CD4-positive, alpha-beta T cell (primary cell): Measurements from ENCODE around the gene SPSB1. TPM values are rescaled to one million over a fixed set of nuclear protein-coding genes. Genes with fewer than 3 reads are reported as not detected.

Source experiments
- ATAC-seq: fragments of 200-7000 bp; cut with Tn5 transposase; one replicate; pipeline ENCODE4 v1.10.0; 2022; ENCODE audit warnings: mild to moderate bottlenecking; ENCODE audit not compliant: poor library complexity
- CTCF ChIA-PET: fragments of 350-600 bp; sonication (Branson Sonifier 250); formaldehyde crosslinking; loops from one replicate; lab custom pipeline; 2021; ENCODE audit warnings: antibody characterized with exemption, inconsistent platforms; lab: Charles Lee
- POLR2A ChIA-PET: fragments of 350-600 bp; sonication (Branson Sonifier 250); formaldehyde crosslinking; loops from one replicate; lab custom pipeline; 2021; ENCODE audit warnings: antibody characterized with exemption, inconsistent platforms; lab: Charles Lee
- DNase-seq, 14 experiments: peaks; one replicate each; pipeline ENCODE4 v3.0.0-alpha.2; 2013 to 2020; ENCODE audit warnings: mixed read lengths in 2 of 14
- H3K27ac ChIP-seq, 2 donors: one replicate each; pipeline versions ENCODE4 v1.5.1 to v1.7.0; 2013; ENCODE audit warnings: low read length in 2 of 2, low read depth in 1 of 2, mild to moderate bottlenecking in 1 of 2
- H3K27me3 ChIP-seq, 2 experiments: 1 replicate in 1 of 2; 2 replicates in 1 of 2; pipeline versions ENCODE4 v1.6.1 to v1.7.0; 2013; ENCODE audit warnings: low read length in 2 of 2, control low read depth in 1 of 2, mild to moderate bottlenecking in 1 of 2, moderate library complexity in 1 of 2; ENCODE audit not compliant: insufficient read depth in 2 of 2, control insufficient read depth in 1 of 2
- H3K36me3 ChIP-seq: one replicate; pipeline ENCODE4 v1.6.1; 2013; ENCODE audit warnings: low read length, control low read depth; ENCODE audit not compliant: insufficient read depth
- H3K4me1 ChIP-seq: one replicate; pipeline ENCODE4 v1.6.1; 2013; ENCODE audit warnings: low read length, control low read depth; ENCODE audit not compliant: insufficient read depth
- H3K4me3 ChIP-seq: one replicate; pipeline ENCODE4 v1.5.1; 2013; ENCODE audit warnings: mild to moderate bottlenecking, low read length, moderate library complexity
- H3K9me3 ChIP-seq, 2 experiments: 1 replicate in 1 of 2; 2 replicates in 1 of 2; pipeline versions ENCODE4 v1.6.1 to v1.7.0; 2013; ENCODE audit warnings: low read length in 2 of 2, mild to moderate bottlenecking in 2 of 2, control low read depth in 1 of 2, moderate library complexity in 1 of 2; ENCODE audit not compliant: control insufficient read depth in 1 of 2, insufficient read depth in 1 of 2
- H3K27ac Mint-ChIP-seq: one replicate; pipeline ENCODE4 v1.8.0; 2020; ENCODE audit warnings: mixed read lengths
- H3K27me3 Mint-ChIP-seq: one replicate; pipeline ENCODE4 v1.8.0; 2021; ENCODE audit warnings: mixed read lengths
- H3K36me3 Mint-ChIP-seq: one replicate; pipeline ENCODE4 v1.8.0; 2021; ENCODE audit warnings: low read depth, mixed read lengths
- H3K4me1 Mint-ChIP-seq: one replicate; pipeline ENCODE4 v1.8.0; 2021; ENCODE audit warnings: low read depth, mixed read lengths
- H3K4me3 Mint-ChIP-seq: one replicate; pipeline ENCODE4 v1.8.0; 2020; ENCODE audit warnings: mild to moderate bottlenecking, mixed read lengths
- H3K9me3 Mint-ChIP-seq: one replicate; pipeline ENCODE4 v1.8.0; 2020; ENCODE audit warnings: mixed read lengths
- intact Hi-C, 2 experiments: fragments of 100-400 bp; cut with DNase I in 1 of 2; cut with micrococcal nuclease in 1 of 2; formaldehyde crosslinking; loops; one replicate each; pipeline versions ENCODE4 v1.15.1 to v1.9.0; 2023 to 2025; cut with DNase I, micrococcal nuclease
- total RNA-seq, 174 experiments: library from RNA in 2 of 174; stranded (reverse) in 2 of 174; gene quantifications; one replicate each; pipeline ENCODE4 v1.2.3 and lab custom pipeline; 2021 to 2026
- TF ChIP-seq, protein P1 (sequence below): fragments of 200-600 bp; IDR thresholded peaks from one replicate; pipeline ENCODE4 v1.8.0; 2022; ENCODE audit warnings: antibody characterized with exemption, mild to moderate bottlenecking

SPSB1 gene
- total RNA-seq, 2 experiments from 2014 or later = 1.9 to 2.3 TPM

DNA sequence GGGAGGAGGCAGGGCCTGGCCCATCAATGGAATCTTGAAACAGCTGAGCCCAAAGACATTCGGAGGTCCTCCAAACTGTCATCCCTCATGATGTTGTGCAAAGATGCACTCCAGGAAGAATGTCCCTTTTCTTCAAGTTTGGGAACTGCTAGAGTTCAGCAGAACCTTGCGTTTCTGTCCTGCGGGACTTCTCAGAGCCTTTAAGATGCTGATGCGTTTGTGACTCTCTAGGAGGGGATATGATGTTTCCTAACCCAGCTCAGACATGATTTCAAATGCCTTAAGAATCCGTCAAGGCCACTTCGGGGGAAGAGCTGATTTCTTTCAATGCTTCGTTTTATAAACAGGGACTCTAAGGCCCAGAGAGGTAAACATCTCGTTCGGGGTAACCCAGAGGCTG is 35.5 kb downstream of the SPSB1 start:
- no peaks in the 10 kb centered on the region for H3K36me3 Mint-ChIP-seq
- TF ChIP-seq, protein P1, sequence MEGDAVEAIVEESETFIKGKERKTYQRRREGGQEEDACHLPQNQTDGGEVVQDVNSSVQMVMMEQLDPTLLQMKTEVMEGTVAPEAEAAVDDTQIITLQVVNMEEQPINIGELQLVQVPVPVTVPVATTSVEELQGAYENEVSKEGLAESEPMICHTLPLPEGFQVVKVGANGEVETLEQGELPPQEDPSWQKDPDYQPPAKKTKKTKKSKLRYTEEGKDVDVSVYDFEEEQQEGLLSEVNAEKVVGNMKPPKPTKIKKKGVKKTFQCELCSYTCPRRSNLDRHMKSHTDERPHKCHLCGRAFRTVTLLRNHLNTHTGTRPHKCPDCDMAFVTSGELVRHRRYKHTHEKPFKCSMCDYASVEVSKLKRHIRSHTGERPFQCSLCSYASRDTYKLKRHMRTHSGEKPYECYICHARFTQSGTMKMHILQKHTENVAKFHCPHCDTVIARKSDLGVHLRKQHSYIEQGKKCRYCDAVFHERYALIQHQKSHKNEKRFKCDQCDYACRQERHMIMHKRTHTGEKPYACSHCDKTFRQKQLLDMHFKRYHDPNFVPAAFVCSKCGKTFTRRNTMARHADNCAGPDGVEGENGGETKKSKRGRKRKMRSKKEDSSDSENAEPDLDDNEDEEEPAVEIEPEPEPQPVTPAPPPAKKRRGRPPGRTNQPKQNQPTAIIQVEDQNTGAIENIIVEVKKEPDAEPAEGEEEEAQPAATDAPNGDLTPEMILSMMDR = no peak
- no peak for DNase-seq
- intact Hi-C loops = no loop called here
- Histone ChIP-seq H3K36me3 (no peaks in the 10 kb centered on the region), H3K27me3 (no peaks in the 10 kb centered on the region), H3K9me3 (no peaks in the 10 kb centered on the region), H3K4me1 (peaks cover 4% of the 10 kb centered on the region), H3K27ac (no peak overlapping the region), H3K4me3 (no peak overlapping the region)
- no peaks in the 10 kb centered on the region for H3K27me3 Mint-ChIP-seq
- H3K4me1 Mint-ChIP-seq = peaks cover 15% of the 10 kb centered on the region
- no peaks in the 10 kb centered on the region for H3K9me3 Mint-ChIP-seq
- H3K27ac Mint-ChIP-seq = no peak overlapping the region
- ATAC-seq = no peak
- no peak overlapping the region for H3K4me3 Mint-ChIP-seq
- CTCF ChIA-PET = no interaction called here
- POLR2A ChIA-PET = no interaction called here

DNA sequence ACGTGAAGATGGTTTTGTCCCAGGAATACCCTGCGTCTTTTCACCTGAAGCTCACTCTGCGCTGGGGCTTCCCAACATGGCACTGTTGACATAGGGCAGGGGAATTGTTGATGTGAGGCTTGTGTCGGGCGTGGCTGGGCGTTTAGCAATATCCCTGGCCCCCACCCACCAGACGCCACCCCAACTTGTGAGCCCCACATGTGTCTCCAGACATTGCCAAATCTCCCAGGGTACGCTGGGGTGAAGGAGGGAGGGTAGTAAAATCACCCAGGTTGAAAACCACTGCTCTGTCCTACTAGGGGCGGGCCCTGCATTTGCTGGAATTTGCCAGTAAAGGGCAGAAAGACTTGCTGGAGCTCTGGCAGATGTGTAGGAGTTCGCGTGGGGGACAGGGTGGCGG is 36.0 kb downstream of the SPSB1 start:
- Mint-ChIP-seq H3K9me3 (no peaks in the 10 kb centered on the region), H3K36me3 (no peaks in the 10 kb centered on the region), H3K4me1 (peaks cover 15% of the 10 kb centered on the region), H3K27ac (no peak overlapping the region), H3K4me3 (no peak overlapping the region), H3K27me3 (no peaks in the 10 kb centered on the region)
- DNase-seq = no peak
- no peak overlapping the region for H3K27ac ChIP-seq
- TF ChIP-seq, protein P1 = no peak
- ATAC-seq = no peak
- intact Hi-C loops = no loop called here
- no peaks in the 10 kb centered on the region for H3K27me3 ChIP-seq
- H3K36me3 ChIP-seq = no peaks in the 10 kb centered on the region
- POLR2A ChIA-PET = no interaction called here
- H3K9me3 ChIP-seq = no peaks in the 10 kb centered on the region
- CTCF ChIA-PET = no interaction called here
- H3K4me1 ChIP-seq = peaks cover 4% of the 10 kb centered on the region
- H3K4me3 ChIP-seq = no peak overlapping the region

DNA sequence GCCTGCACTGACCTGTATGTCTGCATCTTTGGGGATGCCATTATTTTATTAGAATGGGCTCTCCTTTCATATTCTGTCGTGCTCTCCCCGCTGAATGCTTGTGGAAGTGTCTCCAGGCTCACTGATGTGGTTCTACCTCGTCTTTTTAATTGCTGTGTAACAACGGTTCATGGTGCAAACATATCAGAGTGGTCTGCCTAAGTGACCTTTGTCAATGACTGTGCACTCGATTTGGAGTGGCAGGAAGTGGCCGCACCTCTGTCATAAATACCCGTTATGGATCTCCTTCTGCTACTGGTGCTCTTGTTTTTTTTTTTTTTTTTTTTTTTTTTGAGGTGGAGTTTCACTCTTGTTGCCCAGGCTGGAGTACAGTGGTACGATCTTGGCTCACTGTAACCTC is 38.3 kb downstream of the SPSB1 start:
- H3K36me3 ChIP-seq = no peaks in the 10 kb centered on the region
- ChIA-PET POLR2A (no interaction called here), CTCF (no interaction called here)
- H3K27me3 Mint-ChIP-seq = no peaks in the 10 kb centered on the region
- peaks cover 4% of the 10 kb centered on the region for H3K4me1 ChIP-seq
- no peak overlapping the region for H3K4me3 ChIP-seq
- TF ChIP-seq, protein P1 = no peak
- H3K36me3 Mint-ChIP-seq = no peaks in the 10 kb centered on the region
- no peaks in the 10 kb centered on the region for H3K9me3 ChIP-seq
- ATAC-seq = no peak
- H3K4me3 Mint-ChIP-seq = no peak overlapping the region
- H3K27me3 ChIP-seq = no peaks in the 10 kb centered on the region
- intact Hi-C loops = no loop called here
- H3K9me3 Mint-ChIP-seq = no peaks in the 10 kb centered on the region
- H3K27ac ChIP-seq = no peak overlapping the region
- H3K27ac Mint-ChIP-seq = no peak overlapping the region
- DNase-seq = no peak
- peaks cover 18% of the 10 kb centered on the region for H3K4me1 Mint-ChIP-seq
